Limb (tissue), 2 donors: ENCODE data around the gene ERBB4.

Experiments
- DNase-seq, 2 donors: peaks; one replicate each; pipeline ENCODE4 v3.0.0-alpha.2; 2016; ENCODE audit errors: extremely low spot score in 2 of 2

ERBB4 gene

DNA sequence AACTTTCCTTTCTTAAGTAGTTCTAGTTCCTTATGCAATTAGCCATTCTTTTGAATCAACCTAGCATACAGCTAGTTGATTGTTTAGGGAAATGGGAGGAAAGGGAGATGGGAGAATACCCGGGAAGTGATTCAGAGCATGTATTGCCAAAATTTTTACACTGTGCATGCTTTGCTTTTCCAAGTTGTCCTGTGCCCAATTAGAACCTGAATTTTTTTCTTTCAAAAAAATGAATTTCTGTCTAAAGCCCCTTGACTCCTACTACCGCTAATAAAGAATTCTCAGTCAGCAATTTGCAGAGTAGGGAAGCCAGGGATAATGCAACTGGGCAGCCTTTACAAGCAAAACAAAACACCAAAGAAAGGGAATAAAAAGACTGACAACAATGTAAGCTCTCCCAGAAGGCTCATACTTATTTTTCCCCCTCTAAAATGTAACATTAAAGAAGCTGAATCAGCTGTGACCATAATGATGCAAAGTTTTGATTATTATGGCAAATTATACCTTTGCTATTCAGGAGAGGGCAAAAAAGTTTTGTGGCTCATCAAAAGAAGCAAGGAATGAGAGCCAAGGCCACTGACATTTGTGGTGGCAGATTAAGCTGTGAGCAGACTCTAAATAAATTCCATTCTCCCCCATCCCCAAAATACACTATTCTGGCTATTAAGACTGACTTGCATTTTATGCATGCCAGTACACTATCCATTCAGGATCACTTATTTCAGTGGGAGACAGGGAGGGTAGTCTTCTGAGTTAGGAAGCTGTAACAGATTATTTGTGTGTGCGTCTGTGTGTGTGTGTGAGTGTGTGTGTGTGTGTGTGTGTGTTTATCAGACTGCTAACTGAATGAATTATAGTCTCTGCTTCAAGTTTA lies 174.3 kb downstream of the ERBB4 start:
- DNase-seq: peak in 1 of 2 donors; percentile 26

DNA sequence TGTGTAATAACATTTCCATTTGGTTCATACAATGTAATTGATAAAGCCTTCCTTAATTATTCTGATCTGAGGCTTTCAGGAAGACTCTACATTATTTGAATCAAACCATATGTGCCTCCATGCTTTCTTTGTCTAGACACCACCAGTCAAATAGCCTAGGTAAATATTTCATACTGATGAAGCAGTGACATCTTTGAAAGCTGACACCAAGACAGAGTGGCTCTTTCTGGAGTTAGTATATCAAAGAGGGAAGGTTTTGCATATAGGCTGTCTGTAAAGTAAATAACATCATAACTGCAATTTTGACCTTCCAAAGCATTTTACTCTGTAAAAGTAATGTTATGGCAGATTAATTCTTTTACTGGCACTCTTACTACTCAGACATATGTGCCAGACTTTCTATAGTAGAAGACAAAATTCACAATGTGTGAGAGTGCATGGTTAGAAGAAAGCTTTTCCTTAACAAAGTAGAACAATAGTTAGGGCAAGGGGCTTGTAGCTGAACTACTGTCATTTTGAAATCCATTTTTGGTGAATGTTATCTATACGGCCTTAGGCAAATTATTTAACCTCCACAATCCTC lies 177.3 kb downstream of the ERBB4 start:
- no peak for DNase-seq

DNA sequence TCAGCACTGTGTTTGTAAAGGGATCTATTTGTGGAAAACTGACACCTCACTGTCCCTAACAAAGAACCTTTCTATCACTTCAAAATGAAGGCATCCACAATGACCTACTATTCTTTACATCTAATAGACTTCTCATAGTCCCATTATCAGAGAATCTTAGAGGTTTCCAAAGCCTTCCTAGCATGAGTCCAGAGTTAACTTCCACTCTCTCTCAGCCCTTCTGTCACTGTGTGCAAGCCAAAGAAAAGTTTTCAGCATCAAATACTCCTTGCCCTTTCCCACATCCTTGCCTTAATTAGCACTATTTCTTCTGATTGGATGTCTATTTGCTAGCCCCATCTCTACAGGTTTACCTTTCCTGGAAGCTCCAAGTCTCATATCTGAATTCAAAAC lies 178.5 kb downstream of the ERBB4 start:
- no peak for DNase-seq

DNA sequence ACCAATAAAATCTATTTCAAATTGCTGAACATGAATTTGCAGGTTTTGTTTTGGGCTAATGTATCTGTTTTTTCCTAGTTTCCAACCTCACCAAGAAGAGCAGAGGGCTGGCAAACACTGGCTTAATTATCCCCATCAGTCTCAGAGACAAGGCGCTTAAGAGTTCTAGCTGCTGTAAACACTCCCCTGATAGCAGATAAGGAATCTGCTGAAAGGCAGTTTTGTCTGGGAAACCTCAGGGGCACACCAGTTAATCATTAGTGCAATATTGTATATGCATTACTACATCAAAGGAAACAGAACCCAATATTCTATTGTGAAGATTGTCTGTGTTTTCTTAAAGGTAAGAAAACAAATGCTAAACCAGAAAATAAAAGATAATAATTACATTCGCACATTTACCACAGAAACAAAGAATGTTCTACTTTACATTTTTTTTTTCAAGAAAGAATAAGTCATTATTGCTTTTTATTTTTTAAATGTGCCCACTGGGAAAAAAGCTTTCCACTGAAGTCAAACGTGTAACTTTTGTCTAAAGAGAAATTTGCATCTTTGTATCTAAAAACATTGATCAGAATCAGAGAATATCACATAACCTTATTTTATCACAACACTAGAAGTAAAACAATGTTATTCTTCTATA lies 179.1 kb downstream of the ERBB4 start:
- no peak for DNase-seq

DNA sequence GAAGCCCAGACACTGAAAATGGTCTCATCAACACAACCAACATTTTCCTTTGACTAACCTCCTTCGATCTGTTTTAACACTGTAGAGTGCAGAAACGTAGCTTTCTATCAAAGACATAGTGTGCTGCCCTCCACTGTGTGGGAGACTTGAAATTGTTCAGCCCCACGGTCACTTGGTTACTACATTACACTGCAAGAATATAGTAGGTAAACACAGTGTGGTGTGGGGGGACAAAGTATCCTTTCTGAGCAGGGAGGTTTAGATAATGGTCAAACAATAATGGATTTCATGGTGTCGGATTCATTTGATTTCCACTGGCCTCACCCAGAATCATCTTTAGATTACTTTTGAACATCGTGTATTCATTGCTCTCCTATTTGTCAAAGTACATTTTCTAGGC lies 181.0 kb downstream of the ERBB4 start:
- DNase-seq: no peak

DNA sequence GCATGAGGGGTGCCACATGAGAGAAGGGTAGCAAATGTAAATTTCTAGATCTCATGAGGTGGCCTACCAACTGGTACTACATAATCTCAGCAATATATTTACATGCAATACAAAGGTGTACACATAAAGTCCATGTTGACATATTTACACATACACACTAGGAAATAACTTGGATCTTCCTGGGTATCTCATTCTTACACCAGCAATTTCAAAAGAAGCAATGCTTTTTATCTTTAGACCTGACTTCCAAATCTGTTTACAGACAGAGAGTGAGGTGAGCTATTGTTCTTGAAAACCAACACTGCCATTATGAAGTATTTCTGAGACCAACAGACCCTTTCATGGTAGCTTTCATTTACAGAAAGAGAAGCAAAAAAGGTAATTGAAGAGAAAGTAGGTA lies 184.2 kb downstream of the ERBB4 start:
- no peak for DNase-seq

DNA sequence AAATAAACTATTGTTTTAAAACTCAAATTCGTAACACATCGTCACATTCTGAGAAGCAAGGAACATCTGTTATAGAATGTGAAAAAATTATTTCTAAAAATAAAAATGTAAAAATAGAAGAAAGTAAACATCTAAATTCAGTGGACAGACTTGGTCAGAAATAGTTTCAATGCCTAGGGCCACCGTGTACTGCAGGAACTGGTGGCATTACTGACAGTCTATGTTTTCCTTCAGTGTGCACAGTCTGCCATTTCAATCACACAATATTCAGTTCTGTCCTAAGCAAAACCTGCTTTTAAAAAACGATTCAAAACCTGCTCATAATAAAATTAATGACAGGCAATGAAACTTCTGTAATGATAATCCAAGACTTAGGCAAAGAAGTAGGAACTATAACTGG lies 190.1 kb downstream of the ERBB4 start:
- DNase-seq: no peak

DNA sequence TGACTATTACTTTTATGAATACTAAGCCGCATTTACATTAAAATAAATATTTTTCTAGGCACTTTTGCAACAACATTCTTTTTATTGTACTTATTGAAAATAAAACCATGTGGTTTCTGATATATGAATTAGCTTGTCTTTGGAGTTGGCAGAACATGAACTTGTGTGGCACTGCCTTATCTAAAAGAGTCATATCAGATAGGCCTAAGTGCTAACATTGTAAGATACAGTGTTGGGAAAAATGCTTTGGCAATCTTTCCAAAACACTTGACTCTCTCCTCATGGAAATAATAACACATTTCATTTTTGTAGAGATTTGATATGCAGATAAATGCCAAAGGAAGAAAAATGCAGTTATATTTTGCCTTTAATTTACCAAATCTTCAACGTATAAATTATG lies 191.7 kb downstream of the ERBB4 start:
- DNase-seq: no peak

DNA sequence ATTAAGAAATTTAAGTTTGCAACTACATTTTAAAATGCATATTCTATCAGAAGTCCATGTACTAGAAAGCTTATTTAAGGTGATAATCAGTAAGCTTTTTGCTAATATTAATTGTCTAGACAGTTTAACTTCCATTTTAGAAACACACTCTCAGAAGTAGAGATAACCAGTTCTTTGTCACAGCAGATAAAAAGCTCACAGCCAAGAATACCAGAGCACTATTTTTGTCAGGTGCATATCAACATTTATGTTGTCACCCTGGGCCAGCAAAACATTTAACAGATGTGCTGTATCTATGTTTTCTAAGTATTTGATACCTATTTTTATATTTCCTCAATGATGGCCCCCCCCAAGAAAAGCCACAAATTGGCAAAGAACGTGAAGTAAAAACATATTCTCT lies 192.6 kb downstream of the ERBB4 start:
- no peak for DNase-seq

DNA sequence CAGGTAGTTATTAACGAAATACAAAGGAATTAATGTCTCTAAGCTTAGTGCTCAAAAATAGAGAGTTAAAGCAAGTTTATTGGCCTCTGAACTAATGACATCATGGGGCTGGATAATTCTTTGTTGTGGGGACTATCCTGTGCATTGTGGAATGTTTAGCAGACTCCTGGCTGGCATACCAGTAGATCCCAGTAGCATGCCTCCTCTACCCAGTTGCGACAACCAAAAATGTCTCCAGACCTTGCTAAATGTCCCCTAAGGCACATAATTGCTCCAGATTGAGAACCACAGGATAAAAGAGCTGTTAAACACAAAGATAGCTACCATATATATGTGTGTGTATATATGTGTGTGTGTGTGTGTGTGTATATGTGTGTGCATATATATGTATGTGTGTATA lies 194.5 kb downstream of the ERBB4 start:
- no peak for DNase-seq

DNA sequence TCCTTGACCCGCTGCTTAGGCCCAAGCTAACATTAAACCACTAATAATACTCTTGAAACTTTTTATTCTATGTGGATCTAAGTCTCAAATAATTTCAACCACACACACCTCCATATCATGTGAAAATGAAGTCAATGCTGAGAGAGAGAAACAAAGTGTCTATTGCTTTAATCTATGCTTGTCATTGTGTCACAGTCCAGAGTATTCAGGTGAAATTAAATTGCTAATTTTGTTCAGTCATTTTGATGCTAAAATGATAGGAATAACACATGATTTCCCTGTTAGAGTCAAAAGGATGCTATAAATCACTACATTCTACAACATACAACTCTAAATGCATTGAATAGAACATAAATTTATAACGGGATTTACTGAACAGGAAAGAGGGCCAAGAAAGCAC lies 195.4 kb downstream of the ERBB4 start:
- no peak for DNase-seq

DNA sequence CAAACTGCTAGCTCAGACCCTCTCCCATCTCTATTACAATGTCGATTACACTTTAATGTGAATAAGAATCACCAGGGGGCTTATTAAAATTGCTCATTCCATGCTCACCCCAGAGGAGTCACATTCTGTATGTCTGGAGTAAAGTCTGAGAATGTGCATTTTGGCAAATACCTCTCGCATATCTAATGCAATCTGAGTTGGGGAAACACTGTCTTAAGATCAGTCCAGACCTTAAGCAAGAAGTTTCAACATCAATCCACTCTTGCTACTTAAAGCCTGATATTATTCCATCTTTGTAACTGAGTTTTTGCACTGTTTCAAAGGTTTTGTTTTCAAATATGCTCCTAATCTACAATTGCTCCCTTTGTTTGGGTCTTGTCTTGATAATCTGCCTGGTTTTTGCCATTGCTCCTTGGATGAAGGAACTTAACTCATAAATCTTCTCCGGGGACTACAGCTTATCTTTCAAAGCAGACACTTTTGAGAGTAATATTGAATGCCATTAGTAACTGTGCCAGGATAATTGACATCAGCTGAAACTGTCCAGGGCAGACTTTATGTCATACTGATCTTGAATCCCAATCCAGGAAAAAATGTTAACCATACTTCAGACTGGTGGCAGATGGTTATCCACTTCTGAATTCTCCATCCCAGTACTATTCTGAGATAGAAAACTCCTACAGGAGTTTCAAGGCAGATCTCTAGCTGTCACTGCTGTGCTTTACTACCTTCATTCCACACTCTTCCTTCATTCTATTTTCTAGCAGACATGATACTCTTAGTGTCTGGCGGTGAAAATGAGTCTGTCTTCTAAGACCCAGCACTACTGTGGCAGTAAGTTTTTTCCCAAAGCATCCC lies 200.9 kb downstream of the ERBB4 start:
- no peak for DNase-seq

DNA sequence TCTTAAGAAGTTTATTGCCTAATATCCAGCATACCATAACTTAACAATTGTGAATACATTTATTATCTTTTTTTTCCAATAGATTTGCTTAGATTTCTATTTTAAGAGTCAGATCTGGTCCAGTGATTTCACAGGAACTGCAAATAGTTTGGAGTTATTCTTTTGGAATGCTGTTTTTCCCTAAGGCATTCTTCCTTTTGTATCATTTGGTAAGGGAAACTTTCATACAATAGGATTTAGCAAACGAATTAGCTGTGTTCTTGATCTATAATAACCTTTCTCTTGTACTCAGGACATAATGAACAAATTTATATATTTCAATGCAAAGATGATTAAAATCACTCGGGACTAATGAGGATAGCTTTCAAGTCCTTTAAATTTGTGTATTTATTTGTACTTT lies 201.6 kb downstream of the ERBB4 start:
- DNase-seq: no peak

DNA sequence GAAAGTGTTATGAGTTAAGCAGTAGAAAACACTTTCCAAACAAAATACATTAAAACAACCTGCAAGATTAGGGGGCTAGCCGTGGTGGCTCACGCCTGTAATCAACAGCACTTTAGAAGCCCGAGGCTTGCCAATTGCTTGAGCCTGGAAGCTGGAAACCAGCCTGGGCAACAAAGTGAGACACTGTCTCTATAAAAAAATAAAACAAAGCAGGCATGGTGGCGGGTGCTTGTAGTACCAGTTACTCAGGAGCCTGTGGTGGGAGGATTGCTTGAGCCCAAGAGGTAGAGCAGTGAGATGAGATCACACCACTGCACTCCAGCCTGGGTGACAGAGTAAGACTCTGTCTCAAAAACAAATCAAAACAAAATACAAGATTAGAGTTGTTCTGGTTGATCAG lies 208.3 kb downstream of the ERBB4 start:
- no peak for DNase-seq

DNA sequence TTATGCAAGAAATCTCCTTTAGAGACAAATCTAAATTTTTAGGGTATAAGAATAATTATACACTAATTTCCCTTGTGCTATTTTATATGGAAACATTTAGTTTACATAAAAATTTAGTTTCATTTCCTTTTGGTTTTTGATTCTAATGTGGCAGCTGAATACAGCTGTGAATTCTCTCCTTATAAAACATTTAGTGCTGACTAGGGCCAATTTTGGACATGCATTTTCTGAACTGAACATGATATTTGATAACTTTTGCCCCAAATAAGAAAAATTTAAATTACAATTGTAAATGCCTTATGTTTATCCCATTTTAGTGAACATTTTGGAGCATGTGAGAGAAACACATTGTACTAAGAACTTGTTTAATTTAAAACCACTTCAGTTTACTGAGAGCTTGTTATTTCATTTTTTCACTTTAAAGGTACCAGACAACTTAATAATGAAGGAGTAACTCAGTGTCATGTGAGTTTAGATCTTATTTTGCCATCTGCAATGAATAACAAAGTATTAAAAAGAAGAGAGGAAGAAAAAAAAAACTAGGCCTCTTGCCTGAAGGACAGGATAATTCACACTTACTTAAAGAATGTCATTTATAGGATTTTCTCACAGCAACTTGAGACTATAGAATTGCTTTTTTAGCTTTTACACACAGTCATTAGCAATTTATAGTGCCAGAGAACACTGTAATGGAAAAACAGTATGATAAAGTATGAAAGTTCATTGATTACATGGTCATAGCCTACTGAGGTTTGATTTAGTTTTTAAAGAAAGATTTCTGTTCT lies 209.7 kb downstream of the ERBB4 start:
- no peak for DNase-seq

DNA sequence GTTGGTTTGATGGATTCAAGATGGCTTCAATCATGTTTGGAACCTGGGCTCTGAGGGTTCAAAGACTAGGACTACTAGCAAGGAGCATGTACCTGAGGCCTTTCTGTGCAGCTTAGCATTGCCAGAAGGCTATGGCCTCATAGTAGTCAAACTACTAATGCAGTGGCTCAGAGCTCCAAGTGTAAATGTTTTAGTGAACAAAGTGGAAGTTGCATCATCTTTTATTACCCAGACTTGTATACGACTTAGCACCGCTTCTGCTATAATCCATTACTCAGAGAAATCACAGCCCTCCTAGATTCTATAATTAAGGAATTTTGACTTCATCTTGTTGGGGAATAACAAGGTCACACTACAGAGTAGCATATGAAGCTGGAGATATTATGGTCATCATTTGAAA lies 210.5 kb downstream of the ERBB4 start:
- DNase-seq: no peak

DNA sequence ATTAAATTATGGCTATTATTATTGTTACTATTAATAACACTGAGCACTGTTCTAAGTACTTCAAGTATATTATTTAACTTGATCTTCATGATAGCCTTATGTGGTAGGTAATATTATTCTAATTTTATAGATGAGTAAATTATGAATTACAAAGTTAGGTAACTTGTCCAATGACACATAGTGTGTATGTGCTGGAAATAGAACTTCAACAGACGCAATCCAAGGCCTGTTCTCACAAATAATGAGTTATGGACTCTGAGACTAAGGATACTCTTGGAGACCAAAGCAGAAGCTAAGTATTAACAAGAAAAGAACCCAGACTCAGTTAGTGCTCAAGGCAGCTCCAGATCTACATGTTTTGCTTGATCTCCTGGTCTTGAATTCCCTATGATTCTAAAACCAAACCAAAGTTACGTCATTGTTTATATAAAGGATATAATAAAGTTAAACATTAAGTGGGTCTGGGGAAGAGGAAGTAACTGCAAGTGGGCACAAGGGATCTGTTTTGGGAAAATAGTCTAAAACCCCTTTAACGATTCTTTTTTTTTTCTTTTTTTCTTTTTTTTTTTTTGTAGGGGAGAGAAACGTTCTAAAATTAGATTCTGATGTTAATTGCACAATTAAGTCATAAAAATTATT lies 211.3 kb downstream of the ERBB4 start:
- DNase-seq: no peak

DNA sequence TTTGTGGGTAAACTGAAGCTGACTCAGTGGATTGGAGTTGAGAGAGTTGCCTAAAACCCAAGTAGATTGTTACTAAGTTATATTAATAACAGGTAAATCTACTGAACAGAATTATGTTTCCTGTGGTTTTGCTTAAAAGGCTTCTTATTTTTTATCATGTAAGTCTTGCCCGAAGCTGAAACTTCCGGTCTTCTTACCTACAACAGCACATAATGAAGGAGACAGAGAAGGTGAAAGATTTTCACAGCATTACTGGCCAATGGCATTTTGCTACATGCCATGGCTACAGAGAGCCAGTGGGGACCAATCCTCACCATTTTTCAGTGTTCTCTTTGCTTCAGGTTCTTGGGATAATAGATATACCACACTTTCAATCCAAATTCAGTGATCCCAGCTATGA lies 220.0 kb downstream of the ERBB4 start:
- no peak for DNase-seq

DNA sequence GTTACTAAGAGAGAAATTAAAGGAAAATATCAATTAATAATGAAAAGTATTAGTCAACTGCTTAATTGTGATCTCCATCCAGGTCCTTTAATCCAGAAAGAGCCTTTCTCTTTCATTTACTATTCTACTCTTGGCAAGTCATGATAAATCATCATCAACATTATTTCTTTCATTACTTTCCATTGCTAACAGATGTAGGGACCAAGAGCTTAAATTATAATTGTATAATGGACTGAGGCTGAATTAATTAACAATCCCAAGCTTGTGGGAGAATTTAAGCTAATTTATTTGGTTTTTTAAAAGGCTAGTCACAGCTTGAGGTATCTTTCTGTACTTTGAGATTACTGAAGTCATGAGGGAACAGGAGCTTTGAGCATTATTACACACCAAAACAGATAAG lies 223.9 kb downstream of the ERBB4 start:
- DNase-seq: no peak

DNA sequence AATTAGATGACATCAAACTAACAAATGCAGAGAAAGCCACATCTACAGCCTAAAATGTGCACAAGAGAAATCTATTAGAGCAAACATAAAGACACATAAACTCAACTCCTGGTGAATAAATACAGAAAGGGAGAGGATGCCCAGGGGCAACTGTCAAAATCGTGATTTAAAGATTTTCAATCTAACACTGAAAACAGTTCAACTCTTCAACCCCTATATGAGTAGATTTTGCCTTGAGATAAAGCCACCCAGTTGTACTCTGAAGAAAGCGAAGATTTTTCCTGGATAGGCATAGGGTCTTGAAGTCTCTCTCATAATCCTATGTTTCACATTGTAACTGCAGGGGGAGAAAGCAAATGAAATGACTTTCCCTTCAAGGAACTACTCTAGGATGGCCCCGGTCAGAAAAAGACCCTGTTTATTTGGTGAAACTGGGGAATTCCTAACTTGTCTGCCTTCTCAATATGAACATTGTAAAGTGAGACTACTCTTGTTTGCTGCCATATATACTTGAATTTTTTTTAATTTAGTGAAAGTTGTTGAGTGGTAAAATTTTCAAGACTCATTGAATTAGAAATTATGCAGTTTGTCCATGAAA lies 226.7 kb downstream of the ERBB4 start:
- DNase-seq: no peak
